ENCODE data around the gene PPL.

Gene PPL

GRCh38 chr16:4862639-4863038 lies 74.3 kb downstream of the PPL start:
- no peak for TF ChIP-seq CTCF (IDR thresholded peaks at IDR 0.05; ENCODE audit: insufficient read depth, missing control alignments)
- no peak for FAIRE-seq
- DNase-seq (ENCODE audit: insufficient read length, low spot score): no peak

- no peak for TF ChIP-seq CTCF (IDR thresholded peaks at IDR 0.05; ENCODE audit: insufficient read depth, missing control alignments)
- FAIRE-seq (no peak), DNase-seq (ENCODE audit: insufficient read length, low spot score) (no peak)
Measured at GRCh38 chr16:4860727-4861342, 76.1 kb downstream of the PPL start.

- FAIRE-seq: no peak
- DNase-seq (ENCODE audit: insufficient read length, low spot score): no peak
Measured at GRCh38 chr16:4859900-4860255, 77.1 kb downstream of the PPL start.

GRCh38 chr16:4859190-4859899 lies 77.6 kb downstream of the PPL start:
- FAIRE-seq: no peak
- no peak for DNase-seq (ENCODE audit: insufficient read length, low spot score)

More at GRCh38 chr16:4859900-4860255, 77.1 kb downstream of the PPL start:
- TF ChIP-seq CTCF (IDR thresholded peaks at IDR 0.05; ENCODE audit: insufficient read depth, missing control alignments): no peak

GRCh38 chr16:4855804-4856203 lies 81.1 kb downstream of the PPL start:
- DNase-seq (ENCODE audit: insufficient read length, low spot score): no peak
- TF ChIP-seq CTCF (IDR thresholded peaks at IDR 0.05; ENCODE audit: insufficient read depth, missing control alignments): no peak
- FAIRE-seq: no peak

More at GRCh38 chr16:4859190-4859899, 77.6 kb downstream of the PPL start:
- TF ChIP-seq CTCF (IDR thresholded peaks at IDR 0.05; ENCODE audit: insufficient read depth, missing control alignments): no peak

GRCh38 chr16:4855371-4855770 lies 81.6 kb downstream of the PPL start:
- no peak for FAIRE-seq
- TF ChIP-seq CTCF (IDR thresholded peaks at IDR 0.05; ENCODE audit: insufficient read depth, missing control alignments): no peak

GRCh38 chr16:4852221-4852872 lies 84.6 kb downstream of the PPL start:
- no peak for TF ChIP-seq CTCF (IDR thresholded peaks at IDR 0.05; ENCODE audit: insufficient read depth, missing control alignments)
- no peak for DNase-seq (ENCODE audit: insufficient read length, low spot score)
- FAIRE-seq: no peak

More at GRCh38 chr16:4855371-4855770, 81.6 kb downstream of the PPL start:
- no peak for DNase-seq (ENCODE audit: insufficient read length, low spot score)

Measured in D721Med (cell line).